Activated naive CD8-positive, alpha-beta T cell treated with anti-CD3 and anti-CD28 coated beads, Interleukin-2, amount 50 U/mL, for 16 hours (primary cell): ENCODE data around the gene TNPO3.
"Not testable (repeated sequence)": the region's sequence is repeated elsewhere in the genome, so short reads cannot be mapped to it uniquely, and the experiment has no call there.

Experiments
- DNase-seq: peaks from one replicate; pipeline ENCODE4 v3.0.0-alpha.2; 2020; ENCODE audit warnings: low read depth, low spot score

Gene TNPO3

DNA sequence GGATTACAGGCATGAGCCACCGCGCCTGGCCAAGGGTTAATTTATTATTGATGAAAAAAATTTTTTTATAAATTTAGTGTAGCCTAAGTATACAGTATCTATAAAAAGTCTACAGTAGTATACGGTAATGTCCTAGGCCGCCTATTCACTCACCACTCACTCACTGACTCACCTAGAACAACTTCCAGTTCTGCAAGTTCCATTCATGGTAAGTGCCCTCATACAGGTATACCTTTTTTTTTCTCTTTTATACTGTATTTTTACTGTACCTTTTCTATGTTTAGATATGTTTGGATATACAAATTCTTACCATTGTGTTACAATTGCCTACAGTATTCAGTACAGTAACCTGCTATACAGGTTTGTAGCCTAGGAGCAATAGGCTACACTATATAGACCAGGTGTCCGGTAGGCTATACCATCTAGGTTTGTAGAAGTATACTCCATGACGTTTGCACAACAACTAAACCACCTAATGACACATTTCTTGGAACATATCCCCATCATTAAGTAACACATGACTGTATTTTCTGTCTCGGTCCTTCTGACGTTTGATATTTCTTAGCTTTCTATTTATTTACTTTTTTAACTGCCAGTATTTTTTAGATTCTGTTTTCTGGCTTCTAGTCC lies 93.8 kb downstream of the TNPO3 start:
- no peak for DNase-seq

DNA sequence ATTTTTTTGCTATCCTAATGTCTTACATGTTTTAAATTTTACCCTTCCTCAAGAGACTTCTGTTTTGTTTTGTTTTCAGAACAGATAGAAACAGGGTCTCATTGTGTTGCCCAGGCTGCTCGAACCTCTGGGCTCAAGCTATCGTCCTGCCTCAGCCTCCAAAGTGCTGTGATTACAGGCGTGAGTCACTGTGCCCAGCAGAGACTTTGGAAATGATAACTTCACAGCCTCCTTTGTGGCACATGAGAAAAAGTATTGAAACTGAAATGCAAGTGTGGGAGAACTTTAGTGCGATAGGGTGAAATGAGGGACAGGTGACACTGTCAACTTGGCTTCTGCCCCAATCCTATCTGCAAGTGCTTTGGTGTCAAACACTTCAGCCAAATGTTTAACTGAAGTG lies 95.6 kb downstream of the TNPO3 start:
- no peak for DNase-seq

DNA sequence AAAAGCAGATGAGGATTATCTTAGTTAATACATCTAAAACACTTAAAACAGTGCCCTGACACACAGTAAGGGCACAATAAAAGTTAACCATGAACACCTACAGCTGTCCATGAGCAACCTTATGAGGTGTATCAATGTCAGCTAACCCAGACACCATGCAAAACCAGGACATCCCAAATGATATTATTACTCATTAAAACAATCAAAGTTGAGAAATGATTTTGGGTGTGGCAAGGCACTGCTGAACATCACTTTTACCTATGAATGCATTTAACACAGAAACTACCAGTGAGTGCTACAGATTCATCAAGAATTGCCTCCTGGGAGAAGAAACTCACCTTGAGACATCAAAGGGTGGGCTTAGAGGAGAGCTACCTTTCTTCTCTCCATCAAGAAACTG lies 98.9 kb downstream of the TNPO3 start:
- DNase-seq: no peak

DNA sequence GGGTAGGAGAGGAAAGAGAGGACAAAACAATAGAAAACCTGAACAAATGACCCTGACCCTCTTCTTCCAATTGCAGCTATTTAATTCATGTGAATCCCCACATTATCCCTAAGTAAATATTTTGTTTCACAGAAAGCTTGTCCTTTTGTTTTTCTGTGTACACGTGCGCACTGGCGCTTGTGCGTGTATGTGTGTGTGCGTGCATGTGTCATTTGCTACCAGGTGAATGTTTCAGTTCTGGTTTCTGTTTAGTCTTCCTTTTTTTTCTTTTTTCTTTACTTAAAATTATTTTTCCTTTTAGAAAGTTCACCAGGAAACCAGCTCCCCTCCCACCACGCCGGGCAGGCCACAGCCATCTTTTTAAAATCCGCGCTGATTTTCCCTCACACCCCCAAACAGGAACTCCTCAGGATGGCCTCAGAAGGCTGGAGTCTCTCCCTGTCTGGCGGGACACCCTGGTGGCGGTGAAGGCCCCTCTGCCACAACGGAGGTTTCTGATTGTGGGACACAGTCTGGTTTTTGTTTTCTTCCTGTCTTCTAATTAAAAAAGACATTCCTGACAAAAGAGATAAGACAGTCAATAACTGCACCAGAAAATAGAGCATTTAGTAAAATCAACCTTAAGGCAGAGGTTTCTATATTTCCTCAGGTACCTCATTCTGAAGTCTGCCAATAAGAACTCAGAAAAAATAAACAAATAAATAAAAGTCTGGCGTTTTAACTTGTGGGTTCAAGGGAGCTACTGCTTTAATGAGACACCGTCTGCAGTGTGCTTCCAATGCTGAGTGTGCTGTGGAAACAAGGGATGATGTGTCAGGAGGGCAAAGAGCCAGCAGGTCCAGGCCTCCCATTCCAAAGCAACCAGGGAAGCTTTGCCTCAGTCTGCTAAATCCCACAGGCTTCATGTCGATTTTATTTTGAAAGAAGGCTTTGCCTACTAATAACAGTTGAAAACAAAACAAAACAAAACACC lies 99.8 kb downstream of the TNPO3 start:
- no peak for DNase-seq

DNA sequence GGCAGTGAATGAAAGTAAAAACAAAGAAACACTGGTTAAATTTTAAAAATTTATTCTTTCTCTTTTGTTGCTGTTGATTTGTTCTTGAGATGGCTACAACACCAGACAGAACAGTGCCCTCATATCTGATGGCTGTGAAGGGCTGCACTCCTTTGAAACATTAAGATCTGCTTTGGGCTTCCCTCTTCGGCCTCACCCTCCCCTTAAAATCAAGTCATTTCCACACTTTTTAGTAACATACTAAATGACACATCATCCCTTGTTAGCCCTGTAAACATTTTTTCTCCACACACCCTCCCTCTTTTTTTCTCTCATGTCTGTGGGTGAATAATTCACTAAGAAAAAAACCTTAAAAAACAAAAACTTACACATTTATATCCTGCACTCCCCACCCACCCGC lies 100.8 kb downstream of the TNPO3 start:
- DNase-seq: no peak

DNA sequence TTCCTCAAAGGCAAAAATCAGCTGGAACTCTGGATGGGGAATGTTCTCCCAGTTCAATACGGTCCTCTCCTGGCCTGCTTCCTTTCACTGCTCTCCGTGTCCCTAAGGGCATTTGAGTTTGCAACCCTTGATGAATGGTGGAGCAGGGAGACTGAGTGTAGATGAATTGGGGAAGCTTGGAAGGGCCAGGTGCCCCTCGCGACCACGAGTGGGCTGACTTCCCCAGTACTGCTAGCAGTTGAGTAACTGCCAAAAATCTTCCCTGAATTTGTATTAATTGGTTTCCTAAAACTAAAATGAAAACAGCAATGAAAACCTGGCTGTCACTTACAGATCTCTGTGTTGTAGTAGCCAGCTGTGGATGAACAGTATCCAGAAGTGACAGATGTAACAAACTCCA lies 103.6 kb downstream of the TNPO3 start:
- DNase-seq: no peak

DNA sequence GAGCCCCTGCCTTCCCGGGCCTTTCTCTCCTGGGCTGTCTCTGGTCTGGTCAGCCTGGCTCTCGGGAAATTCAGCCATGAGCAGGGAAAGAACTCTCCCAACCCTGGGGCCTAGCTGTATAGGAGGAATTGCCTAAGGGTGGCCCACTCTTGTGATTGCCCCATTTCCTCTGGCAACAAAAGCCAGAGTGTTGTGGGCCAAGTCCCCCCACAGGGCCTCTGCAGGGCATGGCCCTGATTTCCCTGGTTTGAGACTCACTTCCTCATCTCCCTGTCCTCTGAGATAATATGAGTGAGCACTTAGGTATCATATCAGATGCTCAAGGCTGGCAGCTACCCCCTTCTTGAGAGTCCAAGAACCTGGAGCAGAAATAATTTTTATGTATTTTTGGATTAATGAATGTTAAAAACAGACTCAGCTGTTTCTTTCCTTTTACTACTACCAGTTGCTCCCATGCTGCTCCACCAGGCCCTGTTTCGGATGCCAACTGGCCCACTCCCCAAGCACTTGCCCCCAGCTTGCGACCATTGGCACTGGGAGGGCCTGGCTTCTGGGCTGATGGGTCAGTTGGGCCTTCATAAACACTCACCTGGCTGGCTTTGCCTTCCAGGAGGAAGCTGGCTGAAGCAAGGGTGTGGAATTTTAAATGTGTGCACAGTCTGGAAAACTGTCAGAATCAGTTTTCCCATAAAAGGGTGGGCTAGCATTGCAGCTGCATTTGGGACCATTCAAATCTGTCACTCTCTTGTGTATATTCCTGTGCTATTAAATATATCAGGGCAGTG lies 105.7 kb downstream of the TNPO3 start:
- no peak for DNase-seq

DNA sequence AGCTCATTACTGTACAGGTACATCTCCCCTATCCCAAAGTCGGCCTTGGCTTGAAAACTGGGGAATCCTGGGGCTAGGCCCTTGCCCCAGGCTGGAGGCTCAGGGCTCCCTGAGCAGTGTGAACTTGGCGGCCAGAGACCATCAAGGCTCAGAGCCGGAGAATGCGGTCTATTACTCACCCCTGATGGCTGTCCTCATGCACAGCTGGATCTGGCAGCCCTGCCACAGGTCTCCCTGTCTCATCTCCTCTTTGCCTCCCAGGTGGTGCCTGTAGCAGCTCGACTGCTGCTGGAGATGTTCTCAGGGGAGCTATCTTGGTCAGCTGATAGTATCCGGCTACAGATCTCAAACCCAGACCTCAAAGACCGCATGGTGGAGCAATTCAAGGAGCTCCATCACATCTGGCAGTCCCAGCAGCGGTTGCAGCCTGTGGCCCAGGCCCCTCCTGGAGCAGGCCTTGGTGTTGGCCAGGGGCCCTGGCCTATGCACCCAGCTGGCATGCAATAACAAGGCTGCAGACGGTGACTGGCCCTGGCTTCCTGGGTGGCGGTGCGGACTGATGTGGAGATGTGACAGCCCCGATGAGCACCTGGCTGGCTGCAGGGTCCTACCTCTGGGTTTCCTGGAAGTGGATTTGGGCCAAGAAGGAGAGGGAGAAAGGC lies 106.5 kb downstream of the TNPO3 start:
- no peak for DNase-seq

DNA sequence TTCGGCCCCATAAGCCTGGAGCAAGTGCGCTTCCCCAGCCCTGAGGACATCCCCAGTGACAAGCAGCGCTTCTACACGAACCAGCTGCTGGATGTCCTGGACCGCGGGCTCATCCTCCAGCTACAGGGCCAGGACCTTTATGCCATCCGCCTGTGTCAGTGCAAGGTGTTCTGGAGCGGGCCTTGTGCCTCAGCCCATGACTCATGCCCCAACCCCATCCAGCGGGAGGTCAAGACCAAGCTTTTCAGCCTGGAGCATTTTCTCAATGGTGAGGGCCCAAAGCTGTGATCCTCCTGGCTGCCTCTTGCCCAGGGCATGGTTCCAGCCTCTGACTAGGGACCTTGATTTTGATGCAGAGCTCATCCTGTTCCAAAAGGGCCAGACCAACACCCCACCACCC lies 107.1 kb downstream of the TNPO3 start:
- no peak for DNase-seq

DNA sequence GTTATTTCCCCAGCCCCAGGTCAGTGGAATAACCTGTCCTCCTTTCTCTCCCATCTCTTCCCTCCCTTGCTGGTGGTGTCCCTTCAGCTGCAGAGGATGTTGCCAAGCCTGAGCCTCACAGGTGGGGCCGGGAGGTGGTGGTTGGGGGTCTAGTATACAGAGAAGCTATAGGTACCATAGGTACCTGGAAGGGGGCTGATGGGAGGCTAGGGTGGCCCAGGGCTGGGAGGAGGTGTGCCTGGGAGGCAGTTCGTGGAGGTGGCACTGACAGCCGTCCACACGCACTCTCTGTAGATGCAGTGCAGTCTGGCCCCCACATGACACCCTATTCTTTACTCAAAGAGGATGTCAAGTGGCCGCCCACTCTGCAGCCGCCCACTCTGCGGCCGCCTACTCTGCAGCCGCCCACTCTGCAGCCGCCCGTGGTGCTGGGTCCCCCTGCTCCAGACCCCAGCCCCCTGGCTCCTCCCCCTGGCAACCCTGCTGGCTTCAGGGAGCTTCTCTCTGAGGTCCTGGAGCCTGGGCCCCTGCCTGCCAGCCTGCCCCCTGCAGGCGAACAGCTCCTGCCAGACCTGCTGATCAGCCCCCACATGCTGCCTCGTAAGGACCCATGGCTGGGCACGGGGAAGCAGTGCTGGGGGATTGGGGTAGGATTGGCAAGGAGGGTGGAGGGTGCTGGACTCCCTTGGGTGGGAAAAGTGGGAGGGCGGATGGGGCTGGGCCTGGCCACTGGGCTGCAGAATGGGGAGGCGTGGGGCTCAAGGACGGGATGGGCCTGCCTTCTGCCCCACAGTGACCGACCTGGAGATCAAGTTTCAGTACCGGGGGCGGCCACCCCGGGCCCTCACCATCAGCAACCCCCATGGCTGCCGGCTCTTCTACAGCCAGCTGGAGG lies 107.7 kb downstream of the TNPO3 start:
- DNase-seq: no peak

DNA sequence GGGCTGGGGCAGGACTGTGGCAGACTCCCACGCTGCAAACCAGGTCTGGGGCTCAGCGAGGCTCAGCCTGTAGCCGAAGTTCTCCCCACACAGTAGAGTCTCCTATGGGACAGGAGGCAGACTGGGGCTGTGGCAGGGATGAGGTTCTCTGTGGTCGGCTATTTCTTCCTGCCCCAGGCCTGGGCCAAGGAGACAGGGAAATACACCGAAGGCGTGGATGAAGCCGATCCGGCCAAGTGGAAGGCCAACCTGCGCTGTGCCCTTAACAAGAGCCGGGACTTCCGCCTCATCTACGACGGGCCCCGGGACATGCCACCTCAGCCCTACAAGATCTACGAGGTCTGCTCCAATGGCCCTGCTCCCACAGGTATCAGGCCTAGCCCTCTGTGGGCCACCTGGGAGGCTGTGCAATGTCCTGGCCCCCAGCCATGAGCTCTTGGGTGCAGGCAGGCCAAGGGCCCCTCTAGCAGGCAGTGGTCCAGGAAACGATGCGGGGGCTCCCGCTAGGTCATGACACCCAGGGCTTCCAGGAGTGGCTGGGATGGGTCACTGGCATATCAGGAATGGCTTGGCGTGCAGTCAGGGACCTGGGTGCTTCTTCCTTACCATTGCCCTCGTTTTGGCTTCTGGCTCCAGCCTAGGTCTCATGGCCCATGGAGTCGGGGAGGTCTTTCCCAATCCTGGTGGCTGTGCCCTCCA lies 109.1 kb downstream of the TNPO3 start:
- DNase-seq: no peak

DNA sequence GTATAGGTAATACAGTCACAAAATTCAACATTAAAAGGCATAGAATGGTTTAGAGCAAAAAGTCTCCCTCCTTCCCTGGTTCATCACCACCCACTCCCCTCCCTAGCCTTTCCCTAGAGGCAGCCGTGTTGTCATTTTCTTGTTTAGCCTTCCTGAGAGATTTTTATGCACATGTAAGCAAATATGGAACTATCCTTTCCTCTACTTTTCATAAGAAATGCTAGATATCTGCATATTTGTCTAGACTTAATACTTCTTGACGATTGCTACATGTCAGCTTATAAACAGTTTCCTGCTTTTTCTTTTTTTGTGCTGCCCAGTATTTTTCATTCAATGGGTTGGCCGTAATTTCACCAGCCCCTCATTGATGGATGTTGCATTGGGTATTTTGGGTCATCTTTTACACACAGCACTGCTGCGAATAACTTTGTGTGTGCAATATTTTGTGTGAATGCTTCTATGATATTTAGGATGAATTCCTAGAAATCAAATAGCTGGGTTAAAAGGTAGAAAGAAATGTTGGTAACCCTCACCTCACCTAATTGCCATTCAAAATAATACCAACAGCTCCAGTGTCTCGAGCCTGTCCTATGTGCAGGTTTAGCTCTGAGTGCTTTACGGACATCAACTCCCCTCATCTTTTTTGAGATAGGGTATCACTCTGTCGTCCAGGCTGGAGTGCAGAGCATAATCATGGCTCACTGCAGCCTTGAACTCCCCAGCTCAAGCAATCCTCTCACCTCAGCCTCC lies 110.2 kb downstream of the TNPO3 start:
- DNase-seq: no peak

DNA sequence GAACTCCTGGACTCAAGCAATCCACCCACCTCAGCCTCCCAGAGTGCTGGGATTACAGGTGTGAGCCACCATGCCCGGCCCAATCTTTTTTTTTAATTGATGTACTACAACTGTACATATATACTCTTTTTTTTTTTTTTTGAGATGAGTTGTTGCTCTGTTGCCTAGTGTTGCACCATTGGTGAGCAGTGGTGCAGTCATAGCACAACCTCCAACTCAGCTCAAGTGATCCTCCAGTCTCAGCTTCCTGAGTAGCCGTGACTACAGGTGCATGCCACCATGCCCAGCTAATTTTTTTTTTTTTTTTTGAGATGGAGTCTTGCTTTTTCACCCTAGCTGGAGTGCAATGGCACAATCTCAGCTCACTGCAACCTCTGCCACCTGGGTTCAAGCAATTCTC lies 111.7 kb downstream of the TNPO3 start:
- not testable (repeated sequence) for DNase-seq

DNA sequence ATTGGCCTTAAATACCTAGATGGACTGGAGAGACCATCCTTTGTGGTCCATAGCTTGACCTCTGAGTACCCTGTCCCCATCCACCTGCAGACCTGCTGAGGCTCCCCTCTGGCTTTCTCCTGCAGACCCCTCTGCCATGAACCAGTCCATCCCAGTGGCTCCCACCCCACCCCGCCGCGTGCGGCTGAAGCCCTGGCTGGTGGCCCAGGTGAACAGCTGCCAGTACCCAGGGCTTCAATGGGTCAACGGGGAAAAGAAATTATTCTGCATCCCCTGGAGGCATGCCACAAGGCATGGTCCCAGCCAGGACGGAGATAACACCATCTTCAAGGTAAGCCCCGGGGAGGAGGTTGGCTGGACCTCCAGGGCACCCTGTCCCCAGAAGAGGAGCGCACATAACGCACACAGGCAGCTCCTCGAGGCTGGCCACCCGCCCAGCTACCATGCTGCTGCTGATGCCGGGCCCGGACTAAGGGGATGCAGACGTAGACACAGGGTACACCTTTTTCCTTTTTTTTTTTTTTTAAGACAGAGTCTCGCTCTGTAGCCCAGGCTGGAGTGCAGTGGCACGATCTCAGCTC lies 112.9 kb downstream of the TNPO3 start:
- DNase-seq: no peak

DNA sequence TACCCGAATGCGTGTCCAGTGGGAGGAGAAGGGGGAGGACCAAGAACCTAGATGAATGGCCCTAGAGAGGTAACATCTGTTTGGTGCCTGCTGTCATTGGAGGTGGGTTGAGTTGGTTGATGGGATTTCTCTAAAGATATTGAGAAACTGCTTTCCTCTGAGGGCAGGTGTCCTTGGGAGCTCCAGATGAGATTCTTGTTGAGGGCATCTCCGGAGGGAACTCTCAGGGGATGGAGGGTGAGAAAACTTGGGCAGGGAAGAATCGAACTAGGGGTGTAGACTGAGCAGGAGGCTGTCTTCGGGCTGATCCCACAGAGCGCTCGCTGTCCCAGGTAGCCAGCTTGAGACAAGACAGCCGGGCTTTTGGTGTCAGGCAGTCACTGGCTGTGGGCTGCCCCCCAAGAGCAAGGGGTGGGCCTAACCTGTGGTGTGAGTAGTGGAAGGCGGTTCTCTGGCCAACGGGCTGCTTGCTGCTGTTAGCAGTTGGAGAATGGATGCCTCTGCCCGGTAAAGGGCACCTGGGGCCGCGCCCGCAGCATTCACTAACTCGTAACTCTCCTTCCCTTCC lies 113.5 kb downstream of the TNPO3 start:
- no peak for DNase-seq

DNA sequence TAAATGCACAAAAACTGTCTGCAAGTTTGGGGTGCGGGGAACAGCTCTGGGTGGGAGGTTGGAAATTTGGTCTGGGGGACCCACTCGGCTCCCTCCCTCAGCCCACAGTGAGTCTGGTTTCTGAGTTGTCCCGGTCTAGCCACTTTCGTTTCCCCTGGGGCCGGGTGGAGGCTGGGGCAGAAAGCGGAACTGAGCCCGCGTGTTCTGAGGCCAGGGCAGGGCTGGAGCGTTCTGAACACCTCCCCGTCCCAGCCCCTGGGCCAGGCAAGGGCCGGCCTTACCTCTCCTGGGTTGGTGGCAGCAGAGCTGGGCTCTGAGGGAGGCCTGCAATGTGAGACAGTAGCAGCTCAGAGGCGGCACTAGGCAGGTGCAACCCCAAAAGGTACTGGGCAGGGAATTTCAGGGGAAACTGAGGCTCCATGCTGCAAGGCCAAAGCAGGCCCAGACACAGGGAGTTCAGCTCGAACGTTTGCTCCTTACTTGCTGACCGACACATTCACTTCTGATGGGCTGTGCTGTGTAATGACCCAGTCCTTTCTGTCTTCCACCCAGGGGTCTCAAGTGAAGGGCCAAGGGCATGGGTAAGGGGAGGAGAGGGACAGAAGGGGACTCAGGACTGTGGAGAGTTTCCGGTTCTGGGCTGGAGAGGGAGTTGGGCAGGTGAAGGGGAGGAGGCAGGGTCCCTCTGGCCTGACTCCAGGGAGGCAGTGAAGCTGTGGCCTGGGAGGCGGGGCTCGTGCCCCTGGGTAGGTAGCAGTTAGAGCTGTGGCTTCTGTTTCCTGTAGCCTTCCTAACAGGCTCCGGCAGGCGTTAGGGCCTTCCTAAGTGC lies 114.2 kb downstream of the TNPO3 start:
- DNase-seq: no peak

DNA sequence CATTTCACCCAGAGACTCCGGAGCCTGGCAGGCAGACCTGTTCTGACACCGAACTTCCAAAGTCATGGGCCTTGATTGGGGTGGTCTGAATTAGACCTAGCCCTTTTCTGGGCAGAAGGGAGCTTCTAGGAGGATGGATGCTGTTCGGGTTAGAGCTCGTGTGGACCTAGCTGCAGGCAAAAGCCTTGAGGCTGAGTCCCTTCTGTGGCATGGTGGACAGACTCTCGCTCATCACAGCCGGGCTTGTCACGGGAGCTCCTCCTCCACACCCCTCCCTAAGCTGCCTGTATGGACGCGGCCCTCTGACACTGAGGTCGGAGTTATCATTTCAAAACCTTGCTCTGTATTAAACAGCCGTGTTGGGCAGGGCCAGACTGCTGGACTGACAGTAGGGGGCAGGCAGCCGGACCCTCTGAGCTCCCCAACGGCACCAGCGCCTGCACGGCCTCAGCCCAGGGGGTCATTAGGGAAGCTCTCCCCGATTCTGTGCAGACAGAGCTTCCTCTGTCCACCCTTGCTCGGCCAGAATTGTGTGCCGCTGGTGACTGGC lies 115.0 kb downstream of the TNPO3 start:
- DNase-seq: no peak
